GM18511 (cell line): ENCODE data around the gene TRIM39.
"Not testable (repeated sequence)": the region's sequence is repeated elsewhere in the genome, so short reads cannot be mapped to it uniquely, and the experiment has no call there.

ENCODE experiments used
- ATAC-seq: cut with Tn5 transposase; IDR thresholded peaks from one replicate; pipeline ENCODE4 v1.9.1; 2021; ENCODE audit warnings: mild to moderate bottlenecking, moderate library complexity; ENCODE audit not compliant: unreplicated experiment

TRIM39 gene

GRCh38 chr6:30326526-30327231 is at the start of gene TRIM39:
Gene TRIM39 (plus strand): TSS chr6:30326927. CDS start chr6:30329318, 2,391 bp downstream.
- ATAC-seq: peak; percentile 76

- not testable (repeated sequence) for ATAC-seq
These were observed 45.7 kb upstream of the TRIM39 start for GRCh38 chr6:30280988-30281387.

GRCh38 chr6:30282522-30282921 is 44.2 kb upstream of the TRIM39 start:
- ATAC-seq: no peak

- no peak for ATAC-seq
These were observed 43.0 kb upstream of the TRIM39 start for GRCh38 chr6:30283761-30284160.

- no peak for ATAC-seq
These were observed 39.6 kb upstream of the TRIM39 start for GRCh38 chr6:30287139-30287538.

- no peak for ATAC-seq
These were observed 30.9 kb upstream of the TRIM39 start for GRCh38 chr6:30295837-30296236.

GRCh38 chr6:30304002-30304401 is 22.7 kb upstream of the TRIM39 start:
- ATAC-seq: no peak

- ATAC-seq: no peak
These were observed 15.6 kb upstream of the TRIM39 start for GRCh38 chr6:30311101-30311500.

- ATAC-seq: no peak
These were observed 15.1 kb upstream of the TRIM39 start for GRCh38 chr6:30311671-30312070.

- ATAC-seq: no peak
These were observed 14.5 kb upstream of the TRIM39 start for GRCh38 chr6:30312266-30312665.

GRCh38 chr6:30312676-30313321 is 13.9 kb upstream of the TRIM39 start:
- no peak for ATAC-seq

GRCh38 chr6:30315156-30315555 is 11.6 kb upstream of the TRIM39 start:
- ATAC-seq: no peak

- no peak for ATAC-seq
These were observed 8.7 kb upstream of the TRIM39 start for GRCh38 chr6:30317913-30318589.

GRCh38 chr6:30319146-30319835 is 7.4 kb upstream of the TRIM39 start:
- ATAC-seq: no peak

- no peak for ATAC-seq
These were observed 4.9 kb upstream of the TRIM39 start for GRCh38 chr6:30321692-30322388.

GRCh38 chr6:30322527-30323501 is 3.9 kb upstream of the TRIM39 start:
- ATAC-seq: no peak

GRCh38 chr6:30323806-30324205 is 2.9 kb upstream of the TRIM39 start:
- no peak for ATAC-seq

- ATAC-seq: peak; percentile 32
These were observed 1.4 kb upstream of the TRIM39 start for GRCh38 chr6:30325150-30325872.
